Colon (tissue), 2 donors: Measurements from ENCODE around the gene VPS26C.
"Not testable (repeated sequence)": the region's sequence is repeated elsewhere in the genome, so short reads cannot be mapped to it uniquely, and the experiment has no call there.

Experiments used
- FAIRE-seq: peaks from 2 replicates; lab custom pipeline; 2012; peaks lifted over from hg19 to GRCh38; lab: Jason Lieb, UNC
- donor health status: control.
- donor health status: control.

Gene VPS26C

GRCh38 chr21:37228003-37228400, 39.1 kb downstream of the VPS26C start:
- FAIRE-seq, result no peak

- FAIRE-seq, result no peak
Observed at GRCh38 chr21:37227071-37228002, 39.8 kb downstream of the VPS26C start.

GRCh38 chr21:37226041-37226920, 40.9 kb downstream of the VPS26C start:
- FAIRE-seq, result no peak

- no peak for FAIRE-seq
Observed at GRCh38 chr21:37224861-37225839, 42.0 kb downstream of the VPS26C start.

DNA sequence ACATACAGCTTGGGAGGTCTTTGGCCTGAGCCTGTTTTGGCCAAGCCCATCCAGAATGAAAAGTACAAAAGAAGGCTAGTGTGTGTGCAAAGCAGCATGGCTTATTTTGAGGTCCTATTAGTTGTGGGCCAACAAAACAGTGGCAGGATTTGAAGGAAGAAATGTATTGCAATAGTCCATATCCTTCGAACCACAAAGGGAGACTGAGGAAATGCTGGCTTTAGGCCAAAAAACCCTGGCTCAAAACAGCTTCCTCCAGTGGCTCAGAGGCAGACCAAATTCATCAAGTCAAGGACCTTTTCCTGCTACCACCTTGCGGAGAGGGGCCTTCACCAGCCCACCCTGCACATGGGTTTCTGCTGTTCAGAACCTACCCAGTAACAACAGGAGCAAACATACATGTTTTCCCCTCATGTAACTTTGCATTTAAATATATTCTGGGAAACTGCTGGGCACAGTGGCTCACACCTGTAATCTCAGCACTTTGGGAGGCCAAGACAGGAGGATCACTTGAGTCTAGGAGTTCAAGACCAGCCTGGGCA, 43.3 kb downstream of the VPS26C start:
- FAIRE-seq, result no peak

DNA sequence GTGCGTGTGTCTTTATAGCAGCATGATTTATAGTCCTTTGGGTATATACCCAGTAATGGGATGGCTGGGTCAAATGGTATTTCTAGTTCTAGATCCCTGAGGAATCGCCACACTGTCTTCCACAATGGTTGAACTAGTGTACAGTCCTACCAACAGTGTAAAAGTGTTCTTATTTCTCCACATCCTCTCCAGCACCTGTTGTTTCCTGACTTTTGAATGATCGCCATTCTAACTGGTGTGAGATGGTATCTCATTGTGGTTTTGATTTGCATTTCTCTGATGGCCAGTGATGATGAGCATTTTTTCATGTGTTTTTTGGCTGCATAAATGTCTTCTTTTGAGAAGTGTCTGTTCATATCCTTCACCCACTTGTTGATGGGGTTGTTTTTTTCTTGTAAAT, 44.9 kb downstream of the VPS26C start:
- FAIRE-seq, result not testable (repeated sequence)

DNA sequence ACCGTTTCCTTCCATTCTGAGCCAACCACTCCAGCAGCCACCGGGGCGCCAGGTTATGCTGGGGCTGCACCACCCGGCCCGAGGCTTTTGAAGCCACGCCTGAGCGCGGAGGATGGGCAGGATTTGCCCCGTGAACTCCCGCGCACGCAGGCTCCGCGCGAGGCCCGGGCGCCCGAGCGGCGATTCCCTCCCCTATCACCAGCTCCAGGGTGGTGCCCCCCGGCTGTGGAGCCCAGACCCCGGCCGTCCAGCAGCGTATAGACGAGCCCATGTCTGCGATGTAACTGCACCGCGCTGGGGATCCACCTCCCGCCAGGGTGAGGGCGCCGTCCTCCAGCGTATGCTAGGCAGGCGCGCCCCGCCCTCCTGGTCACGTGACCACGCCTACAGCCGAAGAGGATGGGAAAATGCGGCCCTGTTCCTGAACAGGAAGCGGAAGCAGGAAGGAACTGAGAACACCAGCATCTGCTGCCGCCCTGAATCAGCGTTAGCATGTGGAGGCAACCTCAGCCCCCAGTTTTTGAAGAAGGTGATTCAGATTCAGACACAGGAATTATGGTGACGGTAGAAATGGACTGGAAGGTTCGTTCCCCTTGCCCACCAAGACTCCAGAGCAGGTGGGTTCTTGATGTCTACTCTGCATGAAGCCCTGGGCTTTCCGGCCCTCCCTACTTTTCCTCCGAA, 46.0 kb downstream of the VPS26C start:
- no peak for FAIRE-seq

DNA sequence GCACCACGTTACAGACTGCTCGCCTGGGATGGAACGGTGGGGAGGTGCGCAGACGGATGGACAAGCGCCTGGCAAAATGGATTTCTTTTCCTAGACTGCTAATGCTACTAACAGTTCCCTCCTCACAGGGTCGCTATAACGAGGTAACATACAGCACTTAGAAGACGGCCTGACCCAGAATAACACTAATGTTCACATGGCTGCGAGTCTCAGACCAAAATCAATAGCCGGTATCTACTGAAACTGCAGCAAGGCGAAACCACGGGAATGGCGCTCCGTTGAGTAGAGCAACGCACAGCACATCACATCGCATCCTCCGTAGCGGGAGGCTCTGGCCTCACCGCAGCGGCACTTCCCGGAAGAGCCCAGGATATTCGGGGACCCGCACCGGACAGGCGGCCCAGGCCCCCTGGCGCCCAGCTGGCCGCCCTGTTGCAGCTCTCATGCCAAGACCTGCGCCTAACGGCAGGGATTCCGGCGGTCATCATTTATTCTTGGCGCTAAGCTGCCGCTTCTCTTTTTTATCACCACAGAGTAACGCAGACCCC, 46.6 kb downstream of the VPS26C start:
- no peak for FAIRE-seq

DNA sequence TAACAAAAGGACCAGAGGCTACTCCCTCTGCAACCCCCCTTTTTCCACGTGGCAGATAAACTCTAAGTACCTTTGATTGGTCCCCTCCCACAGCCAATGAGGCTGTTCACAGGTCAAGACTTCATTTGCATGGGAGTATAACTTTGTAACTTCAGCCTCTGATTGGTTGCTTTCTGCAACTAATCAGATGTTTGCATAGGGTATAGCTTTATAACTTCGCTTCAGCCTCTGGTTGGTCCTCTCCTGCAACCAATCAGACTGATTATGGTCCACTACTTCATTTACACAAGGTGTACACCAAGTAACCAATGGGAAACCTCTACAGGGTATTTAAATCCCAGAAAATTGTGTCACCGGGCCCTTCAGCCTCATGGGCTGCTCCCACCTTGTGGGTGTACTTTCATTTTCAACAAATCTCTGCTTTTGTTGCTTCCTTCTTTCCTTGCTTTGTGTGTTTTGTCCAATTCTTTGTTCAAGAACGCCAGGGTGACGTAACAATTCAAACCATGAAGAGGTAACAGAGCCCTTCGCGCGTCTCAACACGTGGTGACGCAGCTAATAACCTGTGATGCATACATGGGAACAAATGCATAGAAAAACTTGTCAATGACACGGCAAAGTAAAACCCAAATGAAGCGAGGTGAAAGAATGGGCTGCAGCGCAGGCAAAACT, 47.2 kb downstream of the VPS26C start:
- FAIRE-seq, result no peak

- no peak for FAIRE-seq
Observed at GRCh38 chr21:37214952-37215351, 52.2 kb downstream of the VPS26C start.

DNA sequence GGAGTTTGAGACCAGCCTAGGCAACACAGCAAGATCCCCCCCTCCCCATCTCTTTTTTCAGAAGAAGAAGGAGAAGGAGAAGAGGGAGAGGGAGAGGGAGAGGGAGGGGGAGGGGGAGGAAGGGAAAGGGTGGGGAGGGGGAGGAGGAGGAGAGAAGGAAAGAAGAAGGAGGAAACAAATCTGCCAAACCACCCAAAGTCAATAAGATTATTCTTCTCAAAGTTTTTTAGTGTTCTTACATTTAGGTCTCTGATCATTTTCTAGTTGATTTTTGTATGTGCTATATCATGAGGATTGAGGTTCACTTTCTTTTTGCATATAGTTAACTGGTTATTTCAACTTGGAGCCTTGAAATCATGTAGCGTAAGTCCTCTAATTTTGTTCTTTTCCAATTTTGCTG, 56.3 kb downstream of the VPS26C start:
- FAIRE-seq, result no peak

DNA sequence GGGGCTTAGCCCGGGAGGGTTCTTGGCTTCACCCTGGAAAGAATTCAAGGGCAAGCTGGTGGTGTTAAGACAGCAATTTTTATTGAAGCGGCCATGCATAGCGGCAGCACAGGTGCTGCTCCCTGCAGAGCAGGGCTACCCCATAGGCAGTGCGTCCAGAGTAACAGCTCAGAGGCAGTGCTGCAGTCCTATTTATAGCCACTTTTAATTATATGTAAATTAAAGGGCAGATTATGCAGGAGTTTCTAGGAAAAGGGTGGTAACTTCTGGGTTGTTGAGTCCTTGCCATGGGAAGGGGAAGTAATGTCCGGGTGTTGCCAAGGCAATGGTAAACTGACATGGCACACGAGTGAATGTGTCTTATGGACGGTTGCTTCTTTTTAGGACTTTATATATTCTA, 57.0 kb downstream of the VPS26C start:
- no peak for FAIRE-seq

DNA sequence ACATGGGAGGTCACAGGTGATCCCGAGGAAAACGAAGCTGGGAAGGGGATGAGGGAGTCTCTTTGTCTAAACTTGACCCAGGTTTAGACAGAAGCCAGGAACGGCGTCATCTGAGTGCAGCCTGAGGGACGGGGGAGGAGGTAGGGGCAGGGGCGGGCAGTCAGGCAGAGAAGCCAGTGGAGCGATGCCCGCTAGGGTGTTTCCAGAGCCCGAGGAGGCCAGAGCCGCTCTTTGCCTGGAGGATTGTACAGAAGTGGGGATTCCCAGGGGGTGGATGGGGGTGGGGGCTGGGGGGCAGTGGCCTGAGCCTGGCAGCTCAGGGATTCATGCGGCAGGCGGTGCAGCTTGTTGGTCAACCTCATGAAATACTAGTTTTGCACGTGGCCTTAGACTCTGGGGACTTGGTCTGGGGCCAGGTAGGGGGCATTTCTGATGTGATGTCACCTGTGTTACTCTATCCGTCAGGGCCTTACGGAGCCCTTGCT, 58.4 kb downstream of the VPS26C start:
- no peak for FAIRE-seq

- FAIRE-seq, result no peak
Observed at GRCh38 chr21:37208056-37208721, 58.9 kb downstream of the VPS26C start.

DNA sequence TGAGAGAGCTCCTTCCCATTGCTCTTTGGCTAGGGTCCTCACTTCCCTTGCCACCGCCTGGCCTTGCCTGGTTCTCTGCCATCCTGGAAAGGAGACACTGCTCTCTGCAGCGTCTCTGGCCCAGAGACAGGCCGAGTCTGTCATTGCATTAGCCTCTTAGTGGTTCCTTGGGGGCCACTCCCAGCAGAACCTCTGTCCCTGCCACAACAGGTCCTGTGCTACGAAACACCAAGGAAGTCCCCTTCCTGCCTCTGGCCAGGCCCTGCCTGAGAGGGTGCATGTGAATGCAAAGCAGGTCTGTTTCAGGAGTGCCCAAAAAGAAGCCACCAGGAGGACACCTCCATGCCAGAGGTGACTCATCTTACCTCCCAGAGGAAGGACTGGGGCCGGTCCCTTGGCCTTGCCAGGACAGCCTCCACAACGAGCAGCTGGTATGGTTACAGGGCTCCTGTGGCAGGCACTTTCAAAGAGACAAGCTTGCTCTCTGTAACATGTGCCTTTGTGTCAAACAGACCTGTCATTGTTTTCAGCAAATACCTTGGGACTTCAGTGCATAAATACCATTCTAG, 59.6 kb downstream of the VPS26C start:
- FAIRE-seq, result no peak

DNA sequence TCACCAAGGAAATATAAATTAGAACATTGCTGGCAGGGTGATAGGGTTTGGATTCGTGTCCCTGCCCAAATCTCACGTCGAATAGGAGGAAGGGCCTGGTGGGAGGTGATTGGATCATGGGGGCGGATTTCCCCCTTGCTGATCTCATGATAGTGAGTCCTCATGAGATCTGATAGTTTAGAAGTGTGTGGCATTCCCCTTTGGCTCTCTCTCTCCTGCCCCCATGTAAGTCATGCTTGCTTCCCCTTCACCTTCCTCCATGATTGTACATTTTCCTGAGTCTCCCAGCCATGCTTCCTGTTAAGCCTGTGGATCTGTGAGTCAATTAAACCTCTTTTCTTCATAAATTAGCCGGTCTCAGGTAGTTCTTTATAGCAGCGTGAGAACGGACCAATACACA, 60.6 kb downstream of the VPS26C start:
- FAIRE-seq, result no peak

DNA sequence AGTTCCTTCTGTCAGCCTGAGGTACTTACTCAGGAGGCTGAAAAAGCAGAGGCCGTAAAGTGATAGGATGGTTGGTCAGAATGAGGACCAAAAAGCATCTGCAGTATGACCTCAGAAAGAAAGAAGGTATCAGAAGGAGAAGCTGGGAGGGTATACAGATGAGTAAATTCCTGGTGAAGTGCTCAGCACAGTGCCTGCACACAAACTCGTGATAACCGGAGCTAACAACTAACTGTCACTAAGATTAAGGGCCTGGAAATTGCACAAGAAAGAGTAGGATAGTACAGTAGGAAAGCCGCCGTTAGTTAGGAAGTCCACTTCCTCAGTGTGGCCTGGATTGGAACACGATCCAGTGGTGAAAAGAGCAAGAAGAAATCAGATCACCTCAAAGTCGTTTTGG, 62.6 kb downstream of the VPS26C start:
- FAIRE-seq, result no peak

- no peak for FAIRE-seq
Observed at GRCh38 chr21:37202221-37203110, 64.7 kb downstream of the VPS26C start.
